ENCODE measurements around the gene NRXN3. TPM values are rescaled to one million over a fixed set of nuclear protein-coding genes. Genes with fewer than 3 reads are reported as not detected.

Gene NRXN3
- total RNA-seq, 1 experiment from 2014 or later, result not detected

GRCh38 chr14:78688503-78688902 is 518.3 kb downstream of the NRXN3 start:
- Histone ChIP-seq H3K79me2 (ENCODE audit: insufficient read depth, low read length) (no peaks in the 10 kb centered on the region), H3K4me2 (ENCODE audit: low read length) (no peak overlapping the region), H4K20me1 (ENCODE audit: insufficient read depth) (no peaks in the 10 kb centered on the region), H3K27me3 (ENCODE audit: insufficient read depth, low read length) (no peaks in the 10 kb centered on the region), H3K9me3 (ENCODE audit: control insufficient read depth in 1 of 2, insufficient read depth in 1 of 2, low read depth in 1 of 2, low read length in 2 of 2) (no peaks in the 10 kb centered on the region), H3K36me3 (ENCODE audit: control insufficient read depth in 1 of 2, insufficient read depth in 2 of 2, low read length in 2 of 2) (no peaks in the 10 kb centered on the region), H3K9me2 (ENCODE audit: insufficient read depth) (no peaks in the 10 kb centered on the region), H3K9ac (ENCODE audit: low read length) (no peak overlapping the region), H2AFZ (ENCODE audit: low read depth, low read length, poor library complexity, severe bottlenecking) (no peak overlapping the region), H3K4me3 (replicated peaks in 1 of 2; ENCODE audit: low read depth in 1 of 2, low read length in 2 of 2) (no peak overlapping the region), H3K27ac (ENCODE audit: low read depth, low read length) (no peak overlapping the region), H3K4me1 (ENCODE audit: control insufficient read depth in 1 of 2, insufficient read depth in 2 of 2, low read length in 2 of 2) (no peaks in the 10 kb centered on the region)
- ATAC-seq (no peak), DNase-seq (ENCODE audit: low read depth, low spot score) (no peak)
- no peak for TF ChIP-seq FOSL1 (IDR thresholded peaks at IDR 0.05; ENCODE audit: low read depth)
- TF ChIP-seq EZH2phosphoT487 (IDR thresholded peaks at IDR 0.05; ENCODE audit: borderline replicate concordance), result no peak
- TF ChIP-seq SRF (IDR thresholded peaks at IDR 0.05; ENCODE audit: low read depth), result no peak
- no peak for TF ChIP-seq ZFX (IDR thresholded peaks at IDR 0.05)
- TF ChIP-seq TCF7L2 (IDR thresholded peaks at IDR 0.05; ENCODE audit: borderline replicate concordance, extremely low read depth, insufficient read depth, insufficient read length), result no peak
- TF ChIP-seq EZH2 (IDR thresholded peaks at IDR 0.05), result no peak
- no peak for TF ChIP-seq CBX3 (IDR thresholded peaks at IDR 0.05; ENCODE audit: low read depth)
- no peak for TF ChIP-seq MAX (IDR thresholded peaks at IDR 0.05)
- no peak for TF ChIP-seq POLR2AphosphoS5 (IDR thresholded peaks at IDR 0.05; ENCODE audit: low read depth, low read length)
- TF ChIP-seq SP1 (IDR thresholded peaks at IDR 0.05; ENCODE audit: low read depth), result no peak
- TF ChIP-seq RAD21 (IDR thresholded peaks at IDR 0.05; ENCODE audit: low read depth), result no peak
- TF ChIP-seq CTCF (IDR thresholded peaks at IDR 0.05 in 2 of 3, conservative IDR thresholded peaks at IDR 0.05 in 1 of 3; ENCODE audit: borderline replicate concordance in 1 of 3, insufficient read depth in 1 of 3, low read depth in 2 of 3, low read length in 2 of 3), result no peak
- no peak for TF ChIP-seq JUND (IDR thresholded peaks at IDR 0.05)
- no peak for TF ChIP-seq POLR2A (IDR thresholded peaks at IDR 0.05; ENCODE audit: borderline replicate concordance, extremely low read depth, insufficient read depth, insufficient read length)
- TF ChIP-seq CEBPB (IDR thresholded peaks at IDR 0.05; ENCODE audit: low read depth), result no peak
- ChIA-PET RAD21 (ENCODE audit: low non-redundant PET in 1 of 2, low total read pairs in 2 of 2, uncharacterized antibody in 2 of 2, unreplicated experiment in 2 of 2) (no interaction called here), CTCF (no interaction called here), POLR2A (no interaction called here)
- intact Hi-C loops (cut with micrococcal nuclease), result no loop called here
- no TSS peak for BruUV-seq (replicated peaks)

Data from HCT116 (cell line).